HUDEP-2 (cell line): ENCODE data around the gene IQCE.

Experiments
- DNase-seq, 76 experiments: peaks; one replicate each; lab custom pipeline; 2025; ENCODE audit not compliant: unreplicated experiment in 76 of 76; lab: John Stamatoyannopoulos, UW

Gene IQCE

GRCh38 chr7:2520131-2520760 lies 38.5 kb upstream of the IQCE start:
- peak in 7 of 76 experiments; percentile 13 to 38 (median 22) for DNase-seq

GRCh38 chr7:2520761-2521290 lies 38.0 kb upstream of the IQCE start:
- peak in 2 of 76 experiments; percentile 7 to 33 for DNase-seq

- no peak for DNase-seq
These were observed 37.4 kb upstream of the IQCE start for GRCh38 chr7:2521341-2521745.

- peak in 6 of 76 experiments; percentile 8 to 29 (median 18) for DNase-seq
These were observed 36.7 kb upstream of the IQCE start for GRCh38 chr7:2521952-2522591.

- DNase-seq: no peak
These were observed 35.9 kb upstream of the IQCE start for GRCh38 chr7:2522780-2523433.

GRCh38 chr7:2523461-2523936 lies 35.3 kb upstream of the IQCE start:
- no peak for DNase-seq

- peak in 51 of 76 experiments; percentile 10 to 75 (median 50) for DNase-seq
These were observed 34.6 kb upstream of the IQCE start for GRCh38 chr7:2523941-2524807.

- DNase-seq: no peak
These were observed 33.7 kb upstream of the IQCE start for GRCh38 chr7:2524808-2525657.

- no peak for DNase-seq
These were observed 32.8 kb upstream of the IQCE start for GRCh38 chr7:2525658-2526630.

- DNase-seq: no peak
These were observed 31.9 kb upstream of the IQCE start for GRCh38 chr7:2526659-2527504.

- DNase-seq: peak in 61 of 76 experiments; percentile 9 to 75 (median 45)
These were observed 31.0 kb upstream of the IQCE start for GRCh38 chr7:2527505-2528467.

- DNase-seq: no peak
These were observed 30.2 kb upstream of the IQCE start for GRCh38 chr7:2528481-2529095.

GRCh38 chr7:2529161-2530070 lies 29.4 kb upstream of the IQCE start:
- peak in 17 of 76 experiments; percentile 11 to 50 (median 28) for DNase-seq

GRCh38 chr7:2530071-2530987 lies 28.4 kb upstream of the IQCE start:
- peak in 34 of 76 experiments; percentile 7 to 61 (median 27) for DNase-seq
